ENCODE data around the gene AKAP6.

AKAP6 gene

DNA sequence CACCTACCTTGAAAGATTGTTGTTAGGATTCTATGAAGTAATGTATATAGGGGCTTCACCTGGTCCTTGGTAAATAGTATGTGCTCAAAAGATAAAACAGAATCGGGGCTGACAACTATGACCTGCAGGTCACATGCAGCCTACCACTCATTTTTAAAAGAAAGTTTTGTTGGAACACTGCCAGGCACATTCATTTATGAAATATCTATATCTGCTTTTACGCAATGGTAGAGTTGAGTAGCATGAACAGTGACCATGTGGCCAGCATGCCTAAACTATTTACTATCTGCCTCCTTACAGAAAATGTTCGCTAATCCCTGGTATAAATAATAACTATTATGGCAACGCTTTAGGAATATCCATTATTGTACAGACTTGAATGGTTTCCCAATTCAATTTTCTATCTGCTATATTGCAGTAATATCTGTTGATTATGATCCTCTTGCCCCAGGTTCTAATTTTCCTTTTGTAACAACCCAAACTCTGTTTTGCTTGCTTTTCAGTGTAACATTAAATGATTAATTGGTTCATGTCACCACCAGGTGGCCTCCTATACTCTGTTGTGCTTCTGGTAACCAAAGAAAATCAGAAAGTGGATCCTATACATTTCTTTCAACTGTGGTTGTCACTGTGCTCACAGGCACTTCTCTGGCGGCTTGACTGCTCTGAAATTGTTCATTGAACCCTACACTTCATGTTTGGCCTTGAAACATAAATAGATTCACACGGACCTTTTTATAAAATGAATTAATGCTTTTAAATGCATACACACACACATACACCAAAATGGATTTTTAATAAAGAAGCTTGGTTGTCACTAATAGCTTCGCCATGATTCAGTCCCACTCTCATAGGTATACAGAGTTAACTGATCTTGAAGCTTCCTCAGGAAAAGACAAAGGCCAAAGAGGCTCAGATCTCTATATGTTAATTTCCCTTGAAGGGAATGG is 381.9 kb downstream of the AKAP6 start:
- Histone ChIP-seq H3K9ac (ENCODE audit: low read length) (no peak overlapping the region), H3K4me1 (ENCODE audit: control insufficient read depth, low read depth, low read length) (no peaks in the 10 kb centered on the region), H3K9me3 (ENCODE audit: control insufficient read depth, low read depth, low read length) (no peaks in the 10 kb centered on the region), H3K27ac (ENCODE audit: low read length) (no peak overlapping the region), H3K27me3 (ENCODE audit: control insufficient read depth, insufficient read depth, low read length) (no peaks in the 10 kb centered on the region), H3K4me3 (ENCODE audit: low read length) (no peak overlapping the region), H3K36me3 (ENCODE audit: control insufficient read depth, low read depth, low read length) (no peaks in the 10 kb centered on the region)

DNA sequence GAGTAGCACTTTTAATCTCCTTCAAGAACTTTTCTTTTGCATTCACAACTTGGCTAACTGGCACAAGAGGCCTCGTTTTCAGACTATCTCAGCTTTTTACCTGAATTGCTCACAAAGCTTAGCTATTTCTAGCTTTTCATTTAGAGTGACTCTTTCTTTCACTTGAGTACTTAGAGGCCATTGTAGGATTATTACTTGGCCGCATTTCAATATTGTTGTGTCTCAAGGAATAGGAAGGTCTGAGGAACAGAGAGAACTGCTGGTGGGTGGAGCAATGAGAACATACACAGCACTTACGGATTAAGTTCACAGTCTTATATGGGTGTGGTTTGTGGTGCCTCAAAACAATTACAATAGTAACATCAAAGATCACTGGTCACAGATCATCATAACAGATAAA is 384.8 kb downstream of the AKAP6 start:
- Histone ChIP-seq H3K27me3 (ENCODE audit: control insufficient read depth, insufficient read depth, low read length) (no peaks in the 10 kb centered on the region), H3K9me3 (ENCODE audit: control insufficient read depth, low read depth, low read length) (no peaks in the 10 kb centered on the region), H3K4me1 (ENCODE audit: control insufficient read depth, low read depth, low read length) (no peaks in the 10 kb centered on the region), H3K36me3 (ENCODE audit: control insufficient read depth, low read depth, low read length) (no peaks in the 10 kb centered on the region), H3K9ac (ENCODE audit: low read length) (no peak overlapping the region), H3K27ac (ENCODE audit: low read length) (no peak overlapping the region), H3K4me3 (ENCODE audit: low read length) (no peak overlapping the region)

DNA sequence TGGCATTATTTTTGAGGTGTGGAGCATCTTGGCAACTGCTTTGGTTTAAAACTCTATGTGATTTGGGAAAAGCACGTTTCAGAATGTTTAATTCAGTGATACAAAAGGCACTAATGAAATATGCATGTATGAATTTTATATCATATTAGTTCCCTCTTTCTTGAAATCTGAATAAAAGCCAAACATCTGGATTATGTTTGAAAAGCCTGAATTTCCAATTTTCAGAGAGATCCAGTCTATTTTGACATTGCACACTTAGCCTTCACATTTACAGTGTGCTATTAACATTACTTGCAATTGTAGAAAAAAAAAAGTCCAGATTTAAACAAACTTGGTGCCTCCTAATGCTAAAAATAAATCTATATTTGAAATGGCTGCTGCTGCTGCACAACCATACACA is 390.5 kb downstream of the AKAP6 start:
- H3K9me3 ChIP-seq (ENCODE audit: control insufficient read depth, low read depth, low read length), result no peaks in the 10 kb centered on the region
- no peaks in the 10 kb centered on the region for H3K36me3 ChIP-seq (ENCODE audit: control insufficient read depth, low read depth, low read length)
- H3K27me3 ChIP-seq (ENCODE audit: control insufficient read depth, insufficient read depth, low read length), result no peaks in the 10 kb centered on the region
- peaks cover 2% of the 10 kb centered on the region for H3K4me1 ChIP-seq (ENCODE audit: control insufficient read depth, low read depth, low read length)
- no peak overlapping the region for H3K27ac ChIP-seq (ENCODE audit: low read length)
- no peak overlapping the region for H3K9ac ChIP-seq (ENCODE audit: low read length)
- no peak overlapping the region for H3K4me3 ChIP-seq (ENCODE audit: low read length)

DNA sequence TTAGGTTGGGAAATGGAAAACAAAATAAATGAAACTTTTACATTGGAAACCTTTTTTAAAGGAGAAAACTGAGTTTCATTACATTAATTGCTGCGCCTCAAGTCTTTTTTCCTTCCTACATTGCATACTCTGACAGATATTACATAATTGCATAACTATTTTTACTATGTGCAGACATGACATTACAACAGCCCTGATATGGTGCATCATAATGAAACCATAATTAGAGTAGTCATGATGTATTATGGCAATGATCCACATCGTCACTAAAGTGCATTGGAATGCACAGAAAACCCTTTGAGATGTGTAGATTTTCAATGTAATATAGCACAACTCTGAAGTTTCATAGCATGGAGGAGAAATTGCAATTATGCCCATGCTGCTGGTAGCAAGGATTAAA is 391.8 kb downstream of the AKAP6 start:
- Histone ChIP-seq H3K27ac (ENCODE audit: low read length) (no peak overlapping the region), H3K9me3 (ENCODE audit: control insufficient read depth, low read depth, low read length) (no peaks in the 10 kb centered on the region), H3K36me3 (ENCODE audit: control insufficient read depth, low read depth, low read length) (no peaks in the 10 kb centered on the region), H3K4me1 (ENCODE audit: control insufficient read depth, low read depth, low read length) (peaks cover 11% of the 10 kb centered on the region), H3K4me3 (ENCODE audit: low read length) (no peak overlapping the region), H3K9ac (ENCODE audit: low read length) (no peak overlapping the region), H3K27me3 (ENCODE audit: control insufficient read depth, insufficient read depth, low read length) (no peaks in the 10 kb centered on the region)

DNA sequence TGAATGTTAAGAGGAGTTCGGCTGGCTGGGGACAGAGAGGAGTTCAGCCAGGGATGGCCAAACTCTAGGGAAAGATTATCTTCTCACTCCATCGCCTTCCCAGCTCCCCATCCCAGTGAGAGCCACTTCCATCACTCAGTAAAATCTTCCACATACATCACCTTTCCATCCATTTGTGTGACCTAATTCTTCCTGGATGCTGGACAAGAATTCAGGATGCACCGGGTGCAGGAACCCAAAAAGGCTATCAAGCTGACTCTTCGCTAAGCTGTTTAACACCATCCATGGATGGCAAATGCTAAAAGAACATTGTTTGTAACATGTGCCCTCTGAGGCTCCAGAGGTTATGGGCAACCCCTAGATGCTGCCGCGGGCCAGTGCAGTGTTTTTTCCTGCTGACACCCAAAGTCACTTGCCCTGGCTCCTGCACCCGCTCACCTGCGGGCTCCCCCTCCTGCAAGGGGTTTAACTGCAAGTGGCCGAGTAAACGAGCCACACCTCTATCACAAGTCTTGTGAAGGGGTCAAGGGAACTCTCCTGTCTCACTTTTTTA is 393.6 kb downstream of the AKAP6 start:
- peaks cover 11% of the 10 kb centered on the region for H3K4me1 ChIP-seq (ENCODE audit: control insufficient read depth, low read depth, low read length)
- no peak overlapping the region for H3K27ac ChIP-seq (ENCODE audit: low read length)
- H3K27me3 ChIP-seq (ENCODE audit: control insufficient read depth, insufficient read depth, low read length), result no peaks in the 10 kb centered on the region
- no peaks in the 10 kb centered on the region for H3K36me3 ChIP-seq (ENCODE audit: control insufficient read depth, low read depth, low read length)
- no peak overlapping the region for H3K9ac ChIP-seq (ENCODE audit: low read length)
- H3K4me3 ChIP-seq (ENCODE audit: low read length), result no peak overlapping the region
- no peaks in the 10 kb centered on the region for H3K9me3 ChIP-seq (ENCODE audit: control insufficient read depth, low read depth, low read length)

DNA sequence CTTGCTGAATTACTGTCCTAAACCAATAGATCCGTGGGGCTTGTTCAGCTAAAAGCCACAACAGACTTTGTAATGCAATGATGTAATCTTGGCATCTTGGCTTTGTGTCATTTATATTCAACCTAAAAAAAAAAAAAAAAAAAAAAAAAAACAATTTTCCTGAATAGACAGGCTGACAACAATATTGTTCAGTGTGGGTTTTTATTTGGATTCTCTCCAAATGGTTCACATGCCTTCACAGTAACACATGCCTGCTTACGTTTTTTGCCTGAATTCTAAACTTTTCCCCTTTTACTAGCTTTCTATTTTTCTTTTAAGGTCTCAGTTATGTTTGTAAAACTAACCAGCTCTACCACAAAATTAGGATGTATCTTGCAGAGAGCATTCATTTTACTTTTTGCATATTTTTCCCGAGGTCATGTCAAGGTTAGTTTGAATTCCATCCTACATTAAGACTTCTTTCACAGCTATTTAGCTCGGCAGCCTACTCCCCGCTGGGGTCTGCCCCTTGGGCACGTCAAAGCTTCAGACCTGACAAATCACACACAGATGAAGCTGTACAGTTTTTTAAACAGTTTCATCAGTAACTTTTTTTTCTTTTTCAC is 395.9 kb downstream of the AKAP6 start:
- Histone ChIP-seq H3K9me3 (ENCODE audit: control insufficient read depth, low read depth, low read length) (no peaks in the 10 kb centered on the region), H3K27me3 (ENCODE audit: control insufficient read depth, insufficient read depth, low read length) (no peaks in the 10 kb centered on the region), H3K27ac (ENCODE audit: low read length) (no peak overlapping the region), H3K36me3 (ENCODE audit: control insufficient read depth, low read depth, low read length) (no peaks in the 10 kb centered on the region), H3K4me1 (ENCODE audit: control insufficient read depth, low read depth, low read length) (peaks cover 11% of the 10 kb centered on the region), H3K9ac (ENCODE audit: low read length) (no peak overlapping the region), H3K4me3 (ENCODE audit: low read length) (no peak overlapping the region)

DNA sequence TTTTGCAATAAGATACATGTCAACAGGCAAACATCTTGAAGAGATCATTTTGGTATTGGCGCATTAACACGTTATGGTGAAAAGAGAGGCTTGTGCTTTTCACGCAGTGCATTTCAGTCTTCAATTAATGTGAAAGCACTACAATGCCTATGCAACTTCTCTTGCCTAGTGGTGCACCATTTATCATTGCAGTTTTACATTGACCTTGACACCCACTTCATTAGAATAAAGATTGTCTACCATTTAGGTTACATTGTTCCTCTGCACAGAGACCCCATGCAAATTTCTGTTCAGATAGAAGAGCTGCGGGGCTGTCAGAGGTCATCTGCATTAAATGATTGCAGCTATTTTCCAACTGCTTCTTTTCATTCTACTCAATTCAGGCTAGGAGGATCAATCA is 397.4 kb downstream of the AKAP6 start:
- no peaks in the 10 kb centered on the region for H3K27me3 ChIP-seq (ENCODE audit: control insufficient read depth, insufficient read depth, low read length)
- H3K9ac ChIP-seq (ENCODE audit: low read length), result no peak overlapping the region
- H3K36me3 ChIP-seq (ENCODE audit: control insufficient read depth, low read depth, low read length), result no peaks in the 10 kb centered on the region
- H3K4me3 ChIP-seq (ENCODE audit: low read length), result no peak overlapping the region
- H3K4me1 ChIP-seq (ENCODE audit: control insufficient read depth, low read depth, low read length), result peaks cover 11% of the 10 kb centered on the region
- H3K9me3 ChIP-seq (ENCODE audit: control insufficient read depth, low read depth, low read length), result no peaks in the 10 kb centered on the region
- no peak overlapping the region for H3K27ac ChIP-seq (ENCODE audit: low read length)

DNA sequence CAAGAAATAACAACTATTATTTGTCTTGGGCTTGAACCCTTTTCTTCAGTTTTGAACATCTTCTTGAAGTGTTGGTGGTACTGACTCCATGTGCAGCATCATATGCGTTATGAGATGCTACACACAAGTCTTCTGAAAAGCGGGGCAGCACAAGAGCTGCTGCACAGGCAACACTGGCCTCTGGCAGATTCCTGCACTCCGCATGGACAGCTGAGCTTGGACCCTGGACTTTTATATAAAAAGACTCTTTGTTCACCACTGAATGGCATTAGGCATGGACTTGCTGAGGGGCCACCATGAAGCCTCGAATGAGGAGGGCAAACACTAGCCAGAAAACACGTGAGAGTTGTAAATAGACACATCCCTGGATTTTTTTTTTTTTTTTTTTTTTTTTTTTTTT is 398.7 kb downstream of the AKAP6 start:
- H3K36me3 ChIP-seq (ENCODE audit: control insufficient read depth, low read depth, low read length), result no peaks in the 10 kb centered on the region
- H3K4me1 ChIP-seq (ENCODE audit: control insufficient read depth, low read depth, low read length), result peaks cover 11% of the 10 kb centered on the region
- H3K4me3 ChIP-seq (ENCODE audit: low read length), result no peak overlapping the region
- no peaks in the 10 kb centered on the region for H3K9me3 ChIP-seq (ENCODE audit: control insufficient read depth, low read depth, low read length)
- H3K27ac ChIP-seq (ENCODE audit: low read length), result no peak overlapping the region
- H3K27me3 ChIP-seq (ENCODE audit: control insufficient read depth, insufficient read depth, low read length), result no peaks in the 10 kb centered on the region
- no peak overlapping the region for H3K9ac ChIP-seq (ENCODE audit: low read length)

DNA sequence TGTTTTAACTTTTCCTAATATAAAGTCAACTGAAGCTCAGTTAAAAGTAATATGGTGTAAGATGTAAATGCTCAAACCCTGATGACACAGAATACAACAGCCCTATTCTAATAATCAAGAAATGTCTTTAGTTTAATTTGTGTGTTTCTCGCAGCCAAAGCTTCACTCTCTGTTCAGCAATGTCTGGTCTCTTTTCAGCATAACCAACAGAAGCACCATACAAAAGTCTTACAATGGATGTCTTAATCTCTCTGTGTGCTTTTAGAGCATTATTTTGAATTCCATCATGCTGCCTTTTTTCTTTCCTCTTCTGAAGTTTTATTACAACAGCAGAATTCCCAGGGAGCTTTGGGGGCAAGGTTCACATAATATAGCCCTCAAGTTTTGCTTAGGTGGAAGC is 399.4 kb downstream of the AKAP6 start:
- H3K4me1 ChIP-seq (ENCODE audit: control insufficient read depth, low read depth, low read length), result peaks cover 11% of the 10 kb centered on the region
- no peak overlapping the region for H3K27ac ChIP-seq (ENCODE audit: low read length)
- no peaks in the 10 kb centered on the region for H3K9me3 ChIP-seq (ENCODE audit: control insufficient read depth, low read depth, low read length)
- H3K4me3 ChIP-seq (ENCODE audit: low read length), result no peak overlapping the region
- H3K27me3 ChIP-seq (ENCODE audit: control insufficient read depth, insufficient read depth, low read length), result no peaks in the 10 kb centered on the region
- H3K36me3 ChIP-seq (ENCODE audit: control insufficient read depth, low read depth, low read length), result no peaks in the 10 kb centered on the region
- no peak overlapping the region for H3K9ac ChIP-seq (ENCODE audit: low read length)

DNA sequence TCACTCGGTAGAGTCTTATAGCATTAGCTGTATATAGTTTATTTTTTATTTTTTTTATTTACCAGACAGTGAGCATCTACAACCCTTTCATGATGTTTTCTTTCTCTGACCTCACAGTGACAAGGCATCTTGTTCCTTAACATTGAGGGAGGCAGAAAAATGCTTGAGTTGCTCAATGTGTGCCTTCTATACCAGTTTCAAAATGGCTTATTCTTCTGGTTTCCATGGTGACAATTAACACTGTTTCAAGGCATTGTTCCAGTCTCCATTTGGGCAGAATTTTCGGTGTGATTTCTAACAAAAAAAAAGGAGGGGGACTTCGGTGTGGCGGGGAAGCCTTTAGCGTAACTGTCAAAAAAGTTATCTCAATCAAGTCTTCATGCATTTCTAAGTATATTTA is 399.9 kb downstream of the AKAP6 start:
- H3K4me3 ChIP-seq (ENCODE audit: low read length), result no peak overlapping the region
- H3K27ac ChIP-seq (ENCODE audit: low read length), result no peak overlapping the region
- H3K36me3 ChIP-seq (ENCODE audit: control insufficient read depth, low read depth, low read length), result no peaks in the 10 kb centered on the region
- H3K9me3 ChIP-seq (ENCODE audit: control insufficient read depth, low read depth, low read length), result no peaks in the 10 kb centered on the region
- H3K9ac ChIP-seq (ENCODE audit: low read length), result no peak overlapping the region
- no peaks in the 10 kb centered on the region for H3K27me3 ChIP-seq (ENCODE audit: control insufficient read depth, insufficient read depth, low read length)
- peaks cover 11% of the 10 kb centered on the region for H3K4me1 ChIP-seq (ENCODE audit: control insufficient read depth, low read depth, low read length)

DNA sequence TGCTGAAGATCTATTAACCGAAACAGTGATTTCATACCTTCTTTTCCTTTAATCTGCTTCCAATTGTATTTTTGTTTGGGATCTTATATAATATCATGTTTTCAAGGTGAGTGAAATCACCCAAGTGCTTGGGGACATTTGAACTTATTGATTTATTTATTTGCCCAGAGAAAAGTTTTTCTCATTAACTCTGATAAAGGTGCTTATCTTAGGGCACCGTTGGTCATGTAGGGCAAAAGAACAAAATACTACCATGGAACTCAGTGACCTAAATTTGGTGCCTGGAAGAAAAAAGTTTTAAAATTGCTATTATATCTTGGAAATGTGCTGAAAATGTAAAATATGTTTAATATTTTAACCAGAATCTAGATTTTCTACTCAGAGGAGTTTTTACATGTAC is 402.2 kb downstream of the AKAP6 start:
- H3K9me3 ChIP-seq (ENCODE audit: control insufficient read depth, low read depth, low read length), result no peaks in the 10 kb centered on the region
- H3K4me1 ChIP-seq (ENCODE audit: control insufficient read depth, low read depth, low read length), result no peaks in the 10 kb centered on the region
- no peaks in the 10 kb centered on the region for H3K36me3 ChIP-seq (ENCODE audit: control insufficient read depth, low read depth, low read length)
- no peaks in the 10 kb centered on the region for H3K27me3 ChIP-seq (ENCODE audit: control insufficient read depth, insufficient read depth, low read length)
- H3K27ac ChIP-seq (ENCODE audit: low read length), result no peak overlapping the region
- no peak overlapping the region for H3K4me3 ChIP-seq (ENCODE audit: low read length)
- H3K9ac ChIP-seq (ENCODE audit: low read length), result no peak overlapping the region

All from iPS-18a (cell line).